Mammary epithelial cell (primary cell): ENCODE results near the gene MAPK11.

Source experiments
- CTCF ChIP-seq, 2 donors: IDR thresholded peaks in 1 of 2; conservative IDR thresholded peaks in 1 of 2; 2 replicates each; pipeline ENCODE4 v1.5.1; 2011 to 2012; ENCODE audit warnings: inconsistent platforms in 2 of 2, low read length in 2 of 2, mild to moderate bottlenecking in 2 of 2, control low read depth in 1 of 2, low read depth in 1 of 2; ENCODE audit not compliant: insufficient read depth in 1 of 2; ENCODE audit errors: extremely low read depth in 1 of 2
- EZH2 ChIP-seq: IDR thresholded peaks from 2 replicates; pipeline ENCODE4 v1.6.1; 2012; ENCODE audit warnings: low read length, inconsistent platforms, borderline replicate concordance

DNA sequence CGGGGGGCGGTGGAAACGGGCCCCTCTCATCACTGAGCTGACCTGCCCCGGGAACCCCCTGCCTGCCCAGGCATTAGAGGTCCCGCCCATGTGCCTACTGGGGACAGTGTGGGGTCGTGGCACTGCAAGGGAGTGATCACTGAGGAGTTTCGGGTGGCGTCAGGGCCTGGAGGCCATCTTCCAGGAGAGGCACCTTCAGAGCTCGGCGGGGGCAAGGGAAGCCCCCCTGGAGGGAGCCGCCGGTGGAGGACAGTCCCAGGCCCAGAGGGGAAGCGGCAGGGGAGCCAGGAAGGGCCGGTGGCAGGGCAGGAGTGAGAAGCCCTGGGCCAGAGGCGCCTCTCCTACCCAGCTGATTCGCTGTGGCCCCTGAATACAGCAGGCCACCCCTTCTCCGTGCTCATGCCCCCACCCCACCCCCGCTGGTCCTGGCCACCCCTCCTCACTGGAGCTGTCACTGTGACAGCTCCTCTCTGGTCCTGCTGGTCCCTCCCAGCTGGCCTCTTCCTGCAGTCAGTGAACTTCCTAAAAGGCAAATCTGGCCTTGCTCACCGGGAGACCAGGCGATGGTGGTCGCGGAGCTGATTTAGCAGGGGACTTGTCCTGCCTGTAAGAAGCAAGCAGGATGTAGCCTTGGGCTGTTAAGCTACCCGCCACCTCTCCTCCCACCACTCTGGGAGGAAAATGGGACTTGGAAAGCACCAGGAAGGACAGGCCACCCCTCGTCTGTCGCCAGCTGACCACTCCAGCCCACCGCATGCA is 2.0 kb upstream of the MAPK11 start:
- TF ChIP-seq CTCF (conservative IDR thresholded peaks at IDR 0.05 in 1 of 2, IDR thresholded peaks at IDR 0.05 in 1 of 2; ENCODE audit: extremely low read depth in 1 of 2, insufficient read depth in 1 of 2, low read depth in 1 of 2, low read length in 2 of 2) = no peak
- no peak for TF ChIP-seq EZH2
